Hepatocyte (in vitro differentiated cells): Measurements from ENCODE around the gene PGP.

ENCODE experiments used
- CTCF ChIP-seq: fragments of 200-600 bp; sonication (generic); IDR thresholded peaks from 2 replicates; pipeline ENCODE4 v1.5.1; 2016; ENCODE audit warnings: antibody characterized with exemption, mild to moderate bottlenecking; ENCODE audit not compliant: poor library complexity
- EZH2 ChIP-seq: fragments of 200-600 bp; sonication (generic); IDR thresholded peaks from 2 replicates; pipeline ENCODE4 v1.6.1; 2016; ENCODE audit warnings: antibody characterized with exemption, mild to moderate bottlenecking, borderline replicate concordance
- EZH2phosphoT487 ChIP-seq: fragments of 200-600 bp; sonication (generic); IDR thresholded peaks from one replicate; pipeline ENCODE4 v1.6.1; 2018; ENCODE audit warnings: antibody characterized with exemption, mild to moderate bottlenecking, low read depth, moderate library complexity; ENCODE audit not compliant: unreplicated experiment, severe bottlenecking

DNA sequence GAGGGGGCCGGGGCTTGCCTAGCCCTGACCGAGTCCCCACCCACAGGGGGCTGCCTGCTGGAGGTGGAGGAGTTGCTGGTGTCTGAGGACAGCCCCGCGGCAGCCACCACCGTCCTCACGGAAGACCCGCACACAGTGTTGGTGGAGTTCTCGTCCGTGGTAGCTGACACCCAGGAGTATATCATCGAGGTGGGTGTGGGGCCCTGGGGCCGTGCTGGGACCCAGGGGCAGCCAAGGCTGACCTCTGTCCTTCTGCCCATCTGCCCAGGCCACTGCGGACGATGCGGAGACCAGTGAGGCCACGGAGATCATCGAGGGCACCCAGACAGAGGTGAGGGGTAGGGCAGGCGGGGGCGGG, 20.2 kb upstream of the PGP start:
- TF ChIP-seq CTCF (no peak), EZH2 (no peak), EZH2phosphoT487 (no peak)
